HG02938 (cell line): ENCODE data around the gene NFIX.

Experiments used
- ATAC-seq: cut with Tn5 transposase; IDR thresholded peaks from one replicate; pipeline ENCODE4 v1.9.1; 2021; ENCODE audit warnings: mild to moderate bottlenecking, moderate library complexity; ENCODE audit not compliant: unreplicated experiment

Gene NFIX

DNA sequence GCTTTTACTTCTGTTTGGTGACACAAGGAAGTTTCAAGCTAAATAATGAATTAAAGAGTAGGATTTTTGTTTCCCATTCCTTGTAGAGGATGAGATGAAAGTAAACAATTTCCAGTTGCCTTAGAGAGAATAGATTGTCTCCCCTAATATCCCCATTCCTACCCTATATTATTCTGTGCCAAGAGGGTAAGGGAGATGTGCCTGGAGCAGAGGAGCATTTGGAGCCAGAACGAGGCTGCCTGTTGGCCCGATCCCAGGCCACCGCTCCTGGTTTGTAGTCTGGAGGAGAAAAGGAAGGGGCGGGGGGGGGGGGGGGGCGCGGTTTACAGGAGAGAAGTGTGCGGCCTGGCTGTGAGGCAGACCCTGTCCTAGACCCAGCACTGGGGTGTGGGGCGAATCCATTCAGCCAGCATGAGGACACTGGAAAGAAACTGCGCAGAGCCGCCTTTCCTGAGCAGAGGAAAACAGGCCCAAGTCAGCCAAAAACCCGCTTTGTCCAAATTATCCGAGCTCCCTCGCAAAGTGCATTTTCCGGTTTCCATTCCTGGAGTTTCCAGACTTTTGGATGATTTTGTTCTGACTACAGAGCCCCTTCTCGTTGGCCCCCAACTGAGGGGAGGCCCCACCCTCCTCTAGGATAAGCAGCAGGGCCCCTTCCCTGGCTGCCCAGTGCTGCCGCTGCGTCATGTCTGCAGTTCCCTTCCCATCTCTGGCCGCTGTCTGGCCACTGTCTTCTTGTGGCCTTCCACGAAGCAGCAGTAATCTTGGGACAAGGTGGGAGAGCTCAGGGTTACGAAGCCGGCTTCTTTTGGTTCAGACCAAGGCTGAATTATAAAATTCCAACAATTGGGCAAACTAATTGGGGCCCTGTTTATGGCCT, 23.0 kb downstream of the NFIX start:
- no peak for ATAC-seq

DNA sequence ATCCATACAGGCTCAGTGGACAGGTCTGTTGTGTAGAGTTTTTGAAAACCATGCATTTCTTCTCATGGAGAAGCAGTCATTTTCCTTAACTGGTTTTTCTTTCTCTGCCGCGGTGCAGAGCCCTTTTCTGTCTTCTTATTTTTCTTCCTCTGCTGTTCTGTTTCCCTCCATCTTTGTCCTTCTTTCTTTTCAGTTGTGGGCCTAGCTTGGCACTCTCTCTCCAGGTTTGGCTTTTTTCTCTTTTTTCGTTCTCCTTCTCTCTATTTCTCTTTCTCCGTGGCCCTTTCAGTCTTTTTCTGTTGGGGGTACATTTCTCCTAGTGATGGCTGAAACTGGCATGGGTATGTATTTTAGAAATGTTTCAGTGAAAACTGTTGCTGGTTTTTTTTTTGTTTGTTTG, 24.1 kb downstream of the NFIX start:
- ATAC-seq, result no peak

DNA sequence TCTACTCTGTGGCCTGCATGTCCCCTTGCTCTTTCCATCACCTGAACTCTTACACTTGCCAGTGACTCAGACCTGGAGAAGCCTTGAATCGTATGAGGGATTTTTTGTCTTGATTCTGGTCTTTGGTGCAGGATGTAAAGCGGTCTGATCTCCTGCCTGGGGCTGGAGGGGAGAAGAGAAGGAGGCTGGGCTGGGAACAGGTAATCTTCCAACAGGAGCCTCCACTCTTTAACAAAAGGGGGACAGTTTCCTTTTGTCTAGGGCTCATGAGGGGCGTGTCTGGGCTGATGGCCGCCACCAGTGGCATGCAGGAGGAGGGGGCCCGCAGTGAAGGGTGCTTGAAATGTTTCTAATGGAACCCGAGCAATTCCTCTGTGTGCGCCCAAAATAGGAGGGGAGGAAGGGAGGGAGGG, 24.7 kb downstream of the NFIX start:
- ATAC-seq, result no peak

DNA sequence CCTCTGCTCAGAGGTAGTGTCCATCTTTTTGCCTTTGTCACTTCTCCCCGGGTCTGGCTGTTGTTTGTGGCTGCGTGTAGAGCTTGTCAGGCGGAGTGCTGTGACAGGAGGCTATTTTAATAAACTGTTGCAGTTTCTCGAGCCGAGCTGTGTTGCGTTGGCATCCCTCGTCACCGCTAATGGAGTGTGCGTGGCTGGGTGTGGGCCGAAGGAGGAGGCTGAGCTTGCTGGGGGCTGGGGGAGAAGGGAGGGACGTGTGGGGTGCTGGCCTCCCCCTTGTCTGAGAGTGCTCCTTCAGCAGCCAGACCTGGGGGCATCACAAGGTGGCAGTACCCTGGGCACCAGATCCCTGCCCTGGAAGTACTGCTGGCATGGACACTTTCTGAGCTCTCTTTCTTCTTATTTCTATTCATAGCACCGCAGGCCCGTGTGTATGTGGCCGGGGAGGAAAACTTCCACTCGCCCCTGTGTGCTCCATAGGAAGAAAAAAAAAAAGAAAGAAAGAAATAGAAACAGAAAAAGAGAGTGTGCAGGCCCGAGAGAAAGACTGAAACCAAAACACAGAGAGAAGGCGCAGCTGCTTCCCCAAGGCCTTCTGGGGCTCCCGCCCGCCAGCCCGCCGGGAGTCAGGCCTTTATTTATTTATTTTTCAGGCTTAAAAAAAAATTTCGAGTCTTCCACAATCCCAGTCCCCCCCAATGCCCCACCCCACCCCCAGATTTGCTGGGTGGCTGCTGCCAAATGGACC, 27.0 kb downstream of the NFIX start:
- ATAC-seq, result no peak

DNA sequence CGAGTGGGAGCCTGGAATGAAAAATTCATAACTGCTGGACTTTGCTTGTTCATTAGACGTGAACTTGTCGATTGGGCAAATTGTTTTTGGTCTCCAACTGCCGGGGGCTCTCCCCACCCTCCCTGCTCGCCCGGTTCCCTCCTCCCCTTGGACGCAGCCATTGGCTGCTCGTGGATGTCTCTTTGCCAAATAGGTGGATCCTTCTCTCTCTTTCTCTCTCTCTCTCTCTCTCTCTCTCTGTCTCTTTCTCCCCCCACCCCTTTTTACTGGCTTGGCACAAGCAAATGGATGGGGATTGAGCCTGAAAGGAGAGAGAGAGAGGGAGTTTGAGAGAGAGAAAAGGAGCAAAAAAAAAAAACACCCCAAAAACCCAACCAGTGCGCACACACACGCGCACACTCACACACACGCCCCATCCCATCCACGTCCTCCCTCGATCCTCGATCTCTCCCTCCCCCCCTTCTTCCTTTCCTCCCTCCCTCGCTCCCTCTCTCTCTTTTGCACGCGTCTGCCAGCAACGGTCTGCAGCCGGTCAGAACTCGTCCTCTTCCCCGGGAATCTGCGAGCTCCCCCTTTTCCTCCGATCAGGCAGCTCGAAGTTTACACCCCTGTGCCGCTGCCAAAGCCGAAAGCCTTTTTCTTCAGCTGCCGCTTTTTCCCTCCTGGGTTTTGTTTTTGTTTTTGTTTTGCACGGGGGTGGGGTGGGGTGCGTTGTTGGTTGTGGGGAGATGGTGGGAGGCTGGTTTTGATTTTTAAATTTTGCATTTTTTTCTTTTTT, 27.8 kb downstream of the NFIX start:
- no peak for ATAC-seq

- no peak for ATAC-seq
Observed at GRCh38 chr19:13023656-13024055, 28.4 kb downstream of the NFIX start.

GRCh38 chr19:13024126-13024950, 29.1 kb downstream of the NFIX start:
- no peak for ATAC-seq

GRCh38 chr19:13024951-13025697, 29.8 kb downstream of the NFIX start:
- ATAC-seq, result no peak

DNA sequence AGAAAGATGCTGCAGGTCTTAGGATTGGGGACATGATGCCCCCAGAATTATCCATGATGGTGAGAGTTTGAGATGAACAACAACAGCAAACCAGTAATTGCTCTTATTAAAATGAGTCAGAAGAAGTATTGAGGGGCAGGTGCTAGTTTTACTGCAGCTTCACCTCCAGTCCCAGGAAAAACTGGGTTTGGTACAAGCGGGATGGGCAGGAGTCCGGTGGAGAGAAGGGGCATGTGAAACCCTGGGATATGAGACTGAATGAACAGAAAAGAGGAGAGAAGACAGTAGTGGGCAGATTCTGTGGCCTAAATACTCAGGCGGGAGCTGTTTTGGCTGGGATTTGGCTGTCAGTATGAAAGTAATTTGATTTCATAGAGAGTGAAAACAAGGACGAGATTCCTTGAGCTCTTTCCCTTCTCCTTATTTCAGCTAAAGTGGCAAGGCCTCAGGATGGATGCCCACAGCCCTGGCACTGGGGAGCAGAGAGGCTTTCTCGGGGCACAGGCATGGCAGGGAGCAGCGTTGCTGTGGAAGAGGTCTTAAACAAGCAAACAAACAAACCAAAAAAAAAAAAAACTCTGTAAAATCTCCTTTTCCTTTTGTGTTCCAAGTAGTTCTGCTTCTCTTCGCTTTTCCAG, 30.7 kb downstream of the NFIX start:
- no peak for ATAC-seq

GRCh38 chr19:13026462-13027370, 31.4 kb downstream of the NFIX start:
- no peak for ATAC-seq

DNA sequence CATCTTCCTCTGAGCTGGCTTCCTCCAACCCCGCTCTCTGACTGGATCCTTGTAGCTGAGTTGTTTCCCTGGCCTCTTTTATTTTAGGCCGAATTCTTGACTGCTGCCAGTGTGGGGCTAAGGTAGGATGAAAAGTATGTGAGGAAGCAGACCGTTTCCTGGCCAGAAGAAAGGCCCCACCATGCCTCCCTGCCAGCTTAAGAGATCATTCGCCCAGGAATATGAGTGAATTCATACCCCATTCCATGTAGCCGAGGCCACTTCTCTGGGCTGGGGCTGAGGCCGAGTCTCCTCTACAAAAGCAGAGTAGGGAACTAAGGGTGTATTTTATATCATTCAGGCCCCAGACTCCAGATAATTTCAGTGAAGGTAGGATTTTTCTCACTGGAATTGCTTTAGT, 32.3 kb downstream of the NFIX start:
- no peak for ATAC-seq

DNA sequence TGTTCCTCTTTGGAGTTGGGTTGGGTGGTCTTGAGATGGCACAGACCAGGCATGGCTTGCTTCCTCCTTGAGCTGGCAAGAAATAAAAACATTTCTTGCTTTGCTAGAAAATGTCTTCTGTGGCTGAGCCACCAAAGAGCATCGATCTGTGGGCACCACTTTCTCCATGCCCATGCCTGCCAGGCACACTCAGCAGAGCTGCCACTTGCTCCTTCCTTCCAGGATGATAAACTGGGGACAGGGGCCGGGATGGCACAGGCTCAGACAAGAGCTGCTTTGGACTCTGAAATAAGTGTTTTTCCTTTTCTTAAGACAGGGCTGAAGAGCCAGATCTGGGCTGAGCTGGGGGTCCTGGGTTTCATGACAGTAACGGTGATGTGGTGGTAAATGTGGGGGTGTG, 32.8 kb downstream of the NFIX start:
- no peak for ATAC-seq

- ATAC-seq, result no peak
Observed at GRCh38 chr19:13029301-13029880, 34.1 kb downstream of the NFIX start.

- no peak for ATAC-seq
Observed at GRCh38 chr19:13029893-13030292, 34.6 kb downstream of the NFIX start.

- no peak for ATAC-seq
Observed at GRCh38 chr19:13031917-13032623, 36.8 kb downstream of the NFIX start.

- no peak for ATAC-seq
Observed at GRCh38 chr19:13032837-13033236, 37.6 kb downstream of the NFIX start.

- no peak for ATAC-seq
Observed at GRCh38 chr19:13033244-13033643, 38.0 kb downstream of the NFIX start.
